A549 (cell line): Measurements from ENCODE around the gene MSI2. TPM values are rescaled to one million over a fixed set of nuclear protein-coding genes. Genes with fewer than 3 reads are reported as not detected.
A peak's percentile ranks its signal among the peaks of the same experiment; 100 is the strongest.

Experiments
- ATAC-seq, 2 experiments: fragments of 200-7000 bp in 1 of 2; fragments of >200 bp in 1 of 2; cut with Nextera tagmentation in 1 of 2; cut with Tn5 transposase in 1 of 2; 3 replicates each; pipeline versions ENCODE4 v1.8.0 to v1.9.1; 2018 to 2020; ENCODE audit warnings: mild to moderate bottlenecking in 1 of 2, moderate library complexity in 1 of 2
- CTCF ChIA-PET: fragments of 300-600 bp; sonication (Branson Sonifier 250); formaldehyde crosslinking; extraction: SDS; loops from one replicate; lab custom pipeline; 2021; ENCODE audit warnings: antibody characterized with exemption, inconsistent platforms; lab: Yijun Ruan, JAX
- POLR2A ChIA-PET: fragments of 350-600 bp; formaldehyde crosslinking; extraction: SDS; loops from one replicate; lab custom pipeline; 2021; ENCODE audit warnings: antibody characterized with exemption, inconsistent platforms; lab: Yijun Ruan, JAX
- DNase-seq, 2 experiments: peaks; one replicate each; pipeline versions ENCODE4 v3.0.0 to v3.0.0-alpha.2; 2011 to 2016; ENCODE audit warnings: low read depth in 1 of 2, low spot score in 1 of 2
- FAIRE-seq: peaks from 2 replicates; lab custom pipeline; 2011; peaks lifted over from hg19 to GRCh38; lab: Jason Lieb, UNC
- H3K27ac ChIP-seq, 2 experiments: fragments of >200 bp; sonication (Bioruptor Twin); formaldehyde crosslinking; 3 replicates each; pipeline ENCODE4 v1.5.1; 2016 to 2017
- H3K4me1 ChIP-seq: fragments of >200 bp; sonication (Bioruptor Twin); formaldehyde crosslinking; 3 replicates; pipeline ENCODE4 v1.6.1; 2016
- H3K4me2 ChIP-seq: fragments of >200 bp; sonication (Bioruptor Twin); formaldehyde crosslinking; 3 replicates; pipeline ENCODE4 v1.6.1; 2016
- H3K4me3 ChIP-seq: fragments of >200 bp; sonication (Bioruptor Twin); formaldehyde crosslinking; 3 replicates; pipeline ENCODE4 v1.5.1; 2016
- H3K9me3 ChIP-seq: fragments of >200 bp; sonication (Bioruptor Twin); formaldehyde crosslinking; 3 replicates; pipeline ENCODE4 v1.6.1; 2016
- CEBPB ChIP-seq, 2 experiments: fragments of >200 bp in 1 of 2; sonication (Bioruptor Twin) in 1 of 2; formaldehyde crosslinking in 1 of 2; IDR thresholded peaks; 2 replicates each; pipeline ENCODE4 v1.6.1; 2012 to 2016
- CHD2 ChIP-seq: fragments of 150-350 bp; IDR thresholded peaks from 2 replicates; pipeline ENCODE4 v1.6.1; 2014; ENCODE audit warnings: low read length; ENCODE audit not compliant: partially characterized antibody
- EHMT2 ChIP-seq: fragments of 200-600 bp; sonication (generic); IDR thresholded peaks from 2 replicates; pipeline ENCODE4 v1.6.1; 2016; ENCODE audit warnings: antibody characterized with exemption, low read depth, mild to moderate bottlenecking, moderate library complexity
- HDAC2 ChIP-seq: fragments of 200-600 bp; sonication (generic); IDR thresholded peaks from 2 replicates; pipeline ENCODE4 v1.6.1; 2016
- KDM1A ChIP-seq: fragments of 200-600 bp; sonication (generic); IDR thresholded peaks from 2 replicates; pipeline ENCODE4 v1.6.1; 2016; ENCODE audit warnings: low read depth, mild to moderate bottlenecking
- MAFK ChIP-seq: fragments of 450-650 bp; IDR thresholded peaks from 2 replicates; pipeline ENCODE4 v1.6.1; 2014; ENCODE audit not compliant: partially characterized antibody
- NPAS2 ChIP-seq: fragments of 250-450 bp; sonication (Bioruptor Pico); IDR thresholded peaks from 2 replicates; pipeline ENCODE4 v1.8.0; 2022; ENCODE audit warnings: mild to moderate bottlenecking, moderate library complexity, borderline replicate concordance
- NR3C1 ChIP-seq: fragments of >200 bp; sonication (Bioruptor Twin); formaldehyde crosslinking; IDR thresholded peaks from 3 replicates; pipeline ENCODE4 v1.6.1; 2017
- RFX5 ChIP-seq: fragments of 450-650 bp; IDR thresholded peaks from 2 replicates; pipeline ENCODE4 v1.7.1; 2014; ENCODE audit warnings: antibody characterized with exemption, mild to moderate bottlenecking, moderate library complexity
- ZFP36 ChIP-seq: fragments of 450-650 bp; IDR thresholded peaks from 2 replicates; pipeline ENCODE4 v1.6.1; 2014; ENCODE audit warnings: borderline replicate concordance; ENCODE audit not compliant: partially characterized antibody
- ZNF302 ChIP-seq: fragments of 250-450 bp; sonication (Bioruptor Pico); IDR thresholded peaks from 2 replicates; pipeline ENCODE4 v1.9.0; 2021; ENCODE audit warnings: inconsistent platforms, mild to moderate bottlenecking, moderate library complexity
- WGBS: methylation state at CpG from one replicate; pipeline ENCODE4 v1.1.6; 2017; ENCODE audit errors: missing lambda C conversion rate; 5-methylcytosine and 5-hydroxymethylcytosine counted together
- polyA plus RNA-seq, 4 experiments: library from polyadenylated mRNA; depleted of rRNA in 3 of 4; stranded (reverse); fragments of >200 nt; fragmentation: RNase III in 1 of 4; extraction: RNeasy Plus Mini Kit Qiagen cat#74134 plus additional on column Dnase treatment in 1 of 4; gene quantifications; 2 replicates in 3 of 4; 3 replicates in 1 of 4; pipeline ENCODE4 v1.2.3, GENCODE V29; 2011 to 2017
- TF ChIP-seq, protein P1 (sequence below): IDR thresholded peaks from 2 replicates; pipeline ENCODE4 v1.6.1; 2012
- TF ChIP-seq, protein P2 (sequence below): fragments of 150-350 bp; IDR thresholded peaks from 2 replicates; pipeline ENCODE4 v1.6.1; 2014; ENCODE audit warnings: low read depth, mild to moderate bottlenecking, low read length
- TF ChIP-seq, protein P3 (sequence below): fragments of 250-450 bp; sonication (Bioruptor Pico); IDR thresholded peaks from 2 replicates; pipeline ENCODE4 v1.5.0; 2020; ENCODE audit warnings: low read depth, mild to moderate bottlenecking, moderate library complexity
- TF ChIP-seq, protein P4 (sequence below): fragments of 250-450 bp; sonication (Bioruptor Pico); IDR thresholded peaks from 2 replicates; pipeline ENCODE4 v1.5.0; 2021; ENCODE audit warnings: mild to moderate bottlenecking, moderate library complexity, borderline replicate concordance

Gene MSI2
- polyA plus RNA-seq, 2 of the 4 experiments (the other 2 are of a cell fraction), result 43.6 to 44.4 TPM

DNA sequence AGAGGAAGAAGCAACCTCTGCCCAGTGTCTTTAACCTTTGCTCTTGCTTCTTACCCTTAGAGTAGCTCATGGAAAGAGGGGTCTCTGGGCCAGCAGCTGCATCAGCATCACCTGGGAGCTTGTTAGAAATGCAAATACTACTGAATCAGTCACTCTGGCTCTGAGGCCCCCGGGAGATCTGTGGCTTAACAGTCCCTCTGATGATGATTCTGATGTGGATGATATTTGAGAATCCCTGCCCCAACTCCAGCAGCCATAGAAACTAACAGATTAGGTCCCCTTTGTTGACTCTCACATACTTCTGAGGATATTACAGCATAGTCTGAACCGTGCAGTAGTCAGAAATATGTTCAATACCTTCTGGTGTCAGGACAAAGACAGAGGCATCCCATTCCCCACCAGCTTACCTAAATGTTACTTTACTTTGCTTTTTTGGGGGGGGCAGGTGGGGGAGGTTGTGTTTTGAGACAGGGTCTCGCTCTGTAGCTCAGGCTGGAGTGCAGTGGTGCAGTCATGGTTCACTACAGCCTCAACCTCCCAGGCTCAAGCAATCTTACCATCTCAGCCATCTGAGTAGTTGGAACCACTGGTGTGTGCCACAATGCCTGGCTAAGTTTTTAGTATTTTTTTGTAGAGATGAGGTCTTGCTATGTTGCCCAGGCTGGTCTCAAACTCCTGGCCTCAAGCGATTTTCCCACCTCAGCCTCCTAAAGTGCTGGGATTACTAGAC is 268.7 kb downstream of the MSI2 start:
- CTCF ChIA-PET, result interaction anchor here (0.6 to 2.8 kb wide), 7 partner anchors 9 to 308 kb away, joined by 3 to 8 read pairs (median 3); no protein-coding TSS in a partner anchor
- no peak for DNase-seq
- peak overlapping the region; percentile 4; the same call in 1 of the 3 replicates for H3K4me3 ChIP-seq
- peak overlapping the region; percentile 85 to 92 for H3K27ac ChIP-seq
- H3K9me3 ChIP-seq, result 0 out of 3 replicates have a peak, but pooled peaks cover 3% of the 10 kb centered on the region
- TF ChIP-seq RFX5, result no peak
- TF ChIP-seq CEBPB (IDR thresholded peaks at IDR 0.05), result no peak
- TF ChIP-seq, protein P1, sequence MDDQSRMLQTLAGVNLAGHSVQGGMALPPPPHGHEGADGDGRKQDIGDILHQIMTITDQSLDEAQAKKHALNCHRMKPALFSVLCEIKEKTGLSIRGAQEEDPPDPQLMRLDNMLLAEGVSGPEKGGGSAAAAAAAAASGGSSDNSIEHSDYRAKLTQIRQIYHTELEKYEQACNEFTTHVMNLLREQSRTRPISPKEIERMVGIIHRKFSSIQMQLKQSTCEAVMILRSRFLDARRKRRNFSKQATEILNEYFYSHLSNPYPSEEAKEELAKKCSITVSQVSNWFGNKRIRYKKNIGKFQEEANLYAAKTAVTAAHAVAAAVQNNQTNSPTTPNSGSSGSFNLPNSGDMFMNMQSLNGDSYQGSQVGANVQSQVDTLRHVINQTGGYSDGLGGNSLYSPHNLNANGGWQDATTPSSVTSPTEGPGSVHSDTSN, result no peak
- TF ChIP-seq, protein P2, sequence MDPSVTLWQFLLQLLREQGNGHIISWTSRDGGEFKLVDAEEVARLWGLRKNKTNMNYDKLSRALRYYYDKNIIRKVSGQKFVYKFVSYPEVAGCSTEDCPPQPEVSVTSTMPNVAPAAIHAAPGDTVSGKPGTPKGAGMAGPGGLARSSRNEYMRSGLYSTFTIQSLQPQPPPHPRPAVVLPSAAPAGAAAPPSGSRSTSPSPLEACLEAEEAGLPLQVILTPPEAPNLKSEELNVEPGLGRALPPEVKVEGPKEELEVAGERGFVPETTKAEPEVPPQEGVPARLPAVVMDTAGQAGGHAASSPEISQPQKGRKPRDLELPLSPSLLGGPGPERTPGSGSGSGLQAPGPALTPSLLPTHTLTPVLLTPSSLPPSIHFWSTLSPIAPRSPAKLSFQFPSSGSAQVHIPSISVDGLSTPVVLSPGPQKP, result no peak
- TF ChIP-seq MAFK, result no peak
- no peak for TF ChIP-seq EHMT2
- TF ChIP-seq CHD2, result no peak
- TF ChIP-seq NPAS2 (CRISPR knock-in tag), result no peak
- TF ChIP-seq KDM1A, result no peak
- no peak for TF ChIP-seq ZNF302 (CRISPR knock-in tag)
- peaks cover 79% of the 10 kb centered on the region for H3K4me1 ChIP-seq
- POLR2A ChIA-PET, result no interaction called here
- FAIRE-seq, result no peak
- ATAC-seq, result peak in 1 of 2 experiments; percentile 6; a peak in 2 of 6 replicates
- H3K4me2 ChIP-seq, result peak overlapping the region; percentile 50
- WGBS, result 76% methylated on average over 4 of the region's 4 CpGs

DNA sequence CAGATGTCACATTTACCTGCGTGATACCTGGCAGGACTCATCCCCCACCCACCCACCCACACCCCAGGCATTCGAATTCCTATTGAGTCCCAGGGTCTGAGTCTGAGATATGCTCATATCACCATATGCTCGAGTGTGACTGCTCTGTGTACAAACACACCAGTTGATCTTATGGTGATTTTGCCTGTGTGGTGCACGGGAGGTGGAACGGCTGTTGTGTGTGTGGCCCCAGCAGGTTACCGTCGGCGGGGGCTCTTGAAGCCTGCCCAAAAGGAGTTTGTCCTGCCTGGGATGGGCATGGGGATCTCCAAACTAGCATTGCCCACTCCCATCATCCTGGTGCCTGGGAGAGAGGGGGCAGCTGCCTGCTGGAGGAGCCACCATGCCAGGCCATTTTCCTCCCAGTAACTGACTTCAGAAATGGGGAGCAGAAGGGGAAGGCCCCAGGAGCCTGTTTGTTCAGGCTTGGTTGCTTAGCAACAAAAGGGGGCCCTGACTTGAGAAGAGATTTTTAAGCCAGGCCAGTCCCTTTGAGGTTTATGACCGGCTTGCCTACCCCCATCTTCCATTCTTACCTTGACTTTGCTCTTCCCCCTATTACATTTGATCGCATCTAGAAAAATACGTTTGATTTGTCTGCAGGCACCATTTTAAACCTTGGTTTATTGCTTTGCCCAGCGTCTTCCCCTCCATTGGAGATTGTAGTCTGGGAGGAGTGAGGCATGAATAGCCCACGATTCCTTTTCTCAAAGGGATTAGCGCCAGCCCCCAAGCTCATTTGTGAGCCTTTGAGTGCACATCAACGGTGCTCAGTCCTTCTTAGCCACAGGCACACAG is 271.1 kb downstream of the MSI2 start:
- ATAC-seq (no peak), DNase-seq (no peak)
- POLR2A ChIA-PET, result no interaction called here

More for the DNA sequence above, 271.1 kb downstream of the MSI2 start:
- no peak overlapping the region for H3K4me2 ChIP-seq
- peaks cover 90% of the 10 kb centered on the region for H3K4me1 ChIP-seq
- no peak overlapping the region for H3K4me3 ChIP-seq
- WGBS, result 81% methylated on average over 15 of the region's 15 CpGs
- no peak for FAIRE-seq
- TF ChIP-seq NR3C1 (no peak), HDAC2 (no peak), MAFK (no peak), ZNF302 (CRISPR knock-in tag) (no peak), ZFP36 (no peak)
- TF ChIP-seq, protein P3, sequence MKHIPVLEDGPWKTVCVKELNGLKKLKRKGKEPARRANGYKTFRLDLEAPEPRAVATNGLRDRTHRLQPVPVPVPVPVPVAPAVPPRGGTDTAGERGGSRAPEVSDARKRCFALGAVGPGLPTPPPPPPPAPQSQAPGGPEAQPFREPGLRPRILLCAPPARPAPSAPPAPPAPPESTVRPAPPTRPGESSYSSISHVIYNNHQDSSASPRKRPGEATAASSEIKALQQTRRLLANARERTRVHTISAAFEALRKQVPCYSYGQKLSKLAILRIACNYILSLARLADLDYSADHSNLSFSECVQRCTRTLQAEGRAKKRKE, result no peak
- TF ChIP-seq, protein P4, sequence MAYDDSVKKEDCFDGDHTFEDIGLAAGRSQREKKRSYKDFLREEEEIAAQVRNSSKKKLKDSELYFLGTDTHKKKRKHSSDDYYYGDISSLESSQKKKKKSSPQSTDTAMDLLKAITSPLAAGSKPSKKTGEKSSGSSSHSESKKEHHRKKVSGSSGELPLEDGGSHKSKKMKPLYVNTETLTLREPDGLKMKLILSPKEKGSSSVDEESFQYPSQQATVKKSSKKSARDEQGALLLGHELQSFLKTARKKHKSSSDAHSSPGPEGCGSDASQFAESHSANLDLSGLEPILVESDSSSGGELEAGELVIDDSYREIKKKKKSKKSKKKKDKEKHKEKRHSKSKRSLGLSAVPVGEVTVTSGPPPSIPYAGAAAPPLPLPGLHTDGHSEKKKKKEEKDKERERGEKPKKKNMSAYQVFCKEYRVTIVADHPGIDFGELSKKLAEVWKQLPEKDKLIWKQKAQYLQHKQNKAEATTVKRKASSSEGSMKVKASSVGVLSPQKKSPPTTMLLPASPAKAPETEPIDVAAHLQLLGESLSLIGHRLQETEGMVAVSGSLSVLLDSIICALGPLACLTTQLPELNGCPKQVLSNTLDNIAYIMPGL (CRISPR knock-in tag), result no peak
- 0 out of 3 replicates have a peak, but pooled peaks cover 3% of the 10 kb centered on the region for H3K9me3 ChIP-seq
- H3K27ac ChIP-seq, result peak overlapping the region; percentile 30 to 85; a peak in 5 of 6 replicates
- CTCF ChIA-PET, result interaction anchor here (0.9 to 2.8 kb wide), 4 partner anchors 71 to 285 kb away, joined by 3 to 8 read pairs (median 4); no protein-coding TSS in a partner anchor
